ENCODE measurements around the gene TBC1D24.

- no peak for TF ChIP-seq CTCF (optimal IDR thresholded peaks at IDR 0.05 in 1 of 3, IDR thresholded peaks at IDR 0.05 in 1 of 3, conservative IDR thresholded peaks at IDR 0.05 in 1 of 3; ENCODE audit: extremely low read depth in 1 of 3, insufficient read depth in 2 of 3, low read length in 3 of 3)
- TF ChIP-seq EZH2 (IDR thresholded peaks at IDR 0.05; ENCODE audit: low read length) = no peak
These were observed 55.2 kb downstream of the TBC1D24 start for GRCh38 chr16:2529961-2530628.
